NCI-H2081 (cell line): ENCODE results near the gene CHMP4A.
"Not testable (repeated sequence)": the region's sequence is repeated elsewhere in the genome, so short reads cannot be mapped to it uniquely, and the experiment has no call there.

Source experiments
- DNase-seq, 2 experiments: peaks; one replicate each; lab custom pipeline; 2025; lab: John Stamatoyannopoulos, UW

The CHMP4A gene

DNA sequence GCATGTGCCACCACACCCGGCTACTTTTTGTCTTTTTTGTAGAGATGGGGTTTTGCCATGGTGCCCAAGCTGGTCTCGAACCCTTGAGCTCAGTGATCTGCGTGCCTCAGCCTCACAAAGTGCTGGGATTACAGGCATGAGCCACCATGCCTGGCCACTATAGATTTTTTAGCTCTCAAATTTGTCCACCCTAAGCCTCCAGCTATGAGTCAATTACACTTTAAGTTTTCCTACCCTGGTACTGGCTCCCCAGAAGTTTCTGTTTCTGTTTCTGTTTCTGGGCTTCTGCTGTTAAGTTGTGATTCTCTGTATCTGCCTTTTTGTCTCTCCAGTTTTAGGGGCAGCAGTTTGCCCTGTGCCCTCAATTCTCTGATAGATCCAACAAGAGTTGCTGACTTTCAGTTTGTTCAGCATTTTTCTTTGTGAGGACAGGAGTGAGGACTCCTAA, 33.5 kb upstream of the CHMP4A start:
- no peak for DNase-seq

DNA sequence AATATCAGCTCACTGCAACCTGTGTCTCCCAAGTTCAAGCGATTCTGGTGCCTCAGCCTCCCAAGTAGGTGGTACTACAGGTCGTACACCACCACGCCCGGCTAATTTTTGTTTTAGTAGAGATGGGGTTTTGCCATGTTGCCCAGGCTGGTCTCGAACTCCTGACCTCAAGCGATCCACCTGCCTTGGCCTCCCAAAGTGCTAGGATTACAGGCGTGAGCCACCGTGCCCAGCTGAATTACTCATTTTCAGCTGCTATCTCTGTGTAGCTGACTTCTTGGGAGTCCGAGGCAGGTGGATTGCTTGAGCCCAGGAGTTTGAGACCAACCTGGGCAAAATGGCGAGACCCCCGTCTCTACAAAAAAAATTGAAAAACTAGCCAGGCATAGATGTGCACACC, 32.1 kb upstream of the CHMP4A start:
- DNase-seq = not testable (repeated sequence)

- no peak for DNase-seq
Observed at GRCh38 chr14:24243336-24243836, 30.1 kb upstream of the CHMP4A start.

DNA sequence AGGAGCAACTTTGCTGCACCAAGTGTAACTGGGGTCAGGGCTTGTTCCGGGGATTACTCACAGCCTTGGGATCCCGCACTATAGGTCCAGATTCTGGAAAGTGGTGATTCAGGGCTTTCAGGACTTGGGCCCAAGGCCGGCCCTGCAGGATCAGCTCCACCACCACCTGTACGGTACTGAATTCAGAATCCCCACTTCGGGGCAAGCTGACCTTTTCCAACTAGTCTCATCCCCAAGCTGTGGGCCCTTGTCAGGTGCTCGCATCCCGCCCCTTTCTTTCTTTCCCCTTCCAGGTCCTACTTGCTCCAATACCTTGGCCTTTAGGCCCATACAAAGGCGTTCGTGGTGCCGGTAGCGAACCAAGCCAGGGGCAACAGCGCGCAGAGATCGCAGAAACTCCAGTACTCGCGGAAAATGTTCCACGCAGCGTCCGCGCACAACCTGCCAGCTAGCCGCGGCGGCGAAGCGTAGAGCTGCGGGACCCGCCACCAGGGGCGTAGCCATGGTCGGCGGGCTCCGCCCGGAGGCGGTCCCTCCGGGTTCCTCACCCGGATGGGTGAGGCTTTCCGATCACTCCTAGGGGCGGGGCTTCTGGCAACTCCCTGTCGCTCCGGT, 28.6 kb upstream of the CHMP4A start:
- peak; percentile 91 to 92 for DNase-seq

- DNase-seq = no peak
Observed at GRCh38 chr14:24240110-24240918, 27.0 kb upstream of the CHMP4A start.

DNA sequence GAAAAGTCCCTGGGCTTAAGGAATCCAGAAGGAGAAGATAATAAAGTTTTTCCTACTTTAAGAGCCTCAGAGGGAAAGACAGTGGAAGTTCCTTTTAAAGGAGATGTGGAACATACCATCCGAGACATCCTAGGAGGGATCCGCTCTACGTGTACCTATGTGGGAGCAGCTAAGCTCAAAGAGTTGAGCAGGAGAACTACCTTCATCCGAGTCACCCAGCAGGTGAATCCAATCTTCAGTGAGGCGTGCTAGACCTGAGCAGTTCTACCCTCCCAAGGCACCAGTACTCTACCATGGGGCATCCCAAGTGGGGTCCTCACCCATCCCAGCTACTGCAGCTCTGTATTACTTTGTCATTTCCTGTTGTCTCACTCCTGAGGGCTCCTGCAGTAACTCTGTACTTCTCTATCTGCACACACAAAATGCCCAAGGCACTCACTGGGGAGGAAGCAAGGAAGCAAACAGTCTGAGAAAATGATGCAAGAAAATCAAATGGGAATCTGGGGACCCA, 25.3 kb upstream of the CHMP4A start:
- no peak for DNase-seq

DNA sequence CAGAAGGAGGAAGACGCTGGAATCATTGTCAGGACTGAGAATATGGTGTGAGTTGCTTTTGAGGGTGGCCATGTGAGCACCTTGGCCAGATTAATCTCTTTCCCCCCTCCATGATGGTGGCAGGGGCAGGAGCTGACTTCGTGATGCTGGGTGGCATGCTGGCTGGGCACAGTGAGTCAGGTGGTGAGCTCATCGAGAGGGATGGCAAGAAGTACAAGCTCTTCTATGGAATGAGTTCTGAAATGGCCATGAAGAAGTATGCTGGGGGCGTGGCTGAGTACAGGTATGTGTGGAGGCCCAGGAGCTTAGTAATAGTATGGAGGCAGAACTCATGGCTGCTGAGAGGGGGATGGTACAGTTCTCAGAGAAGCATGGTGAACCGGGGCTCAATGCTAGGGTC, 24.8 kb upstream of the CHMP4A start:
- DNase-seq = no peak

GRCh38 chr14:24237463-24237955, 24.2 kb upstream of the CHMP4A start:
- no peak for DNase-seq

GRCh38 chr14:24236689-24237462, 23.6 kb upstream of the CHMP4A start:
- no peak for DNase-seq

GRCh38 chr14:24235804-24236688, 22.8 kb upstream of the CHMP4A start:
- no peak for DNase-seq

- no peak for DNase-seq
Observed at GRCh38 chr14:24234095-24235005, 21.1 kb upstream of the CHMP4A start.

- no peak for DNase-seq
Observed at GRCh38 chr14:24233538-24233866, 20.2 kb upstream of the CHMP4A start.

DNA sequence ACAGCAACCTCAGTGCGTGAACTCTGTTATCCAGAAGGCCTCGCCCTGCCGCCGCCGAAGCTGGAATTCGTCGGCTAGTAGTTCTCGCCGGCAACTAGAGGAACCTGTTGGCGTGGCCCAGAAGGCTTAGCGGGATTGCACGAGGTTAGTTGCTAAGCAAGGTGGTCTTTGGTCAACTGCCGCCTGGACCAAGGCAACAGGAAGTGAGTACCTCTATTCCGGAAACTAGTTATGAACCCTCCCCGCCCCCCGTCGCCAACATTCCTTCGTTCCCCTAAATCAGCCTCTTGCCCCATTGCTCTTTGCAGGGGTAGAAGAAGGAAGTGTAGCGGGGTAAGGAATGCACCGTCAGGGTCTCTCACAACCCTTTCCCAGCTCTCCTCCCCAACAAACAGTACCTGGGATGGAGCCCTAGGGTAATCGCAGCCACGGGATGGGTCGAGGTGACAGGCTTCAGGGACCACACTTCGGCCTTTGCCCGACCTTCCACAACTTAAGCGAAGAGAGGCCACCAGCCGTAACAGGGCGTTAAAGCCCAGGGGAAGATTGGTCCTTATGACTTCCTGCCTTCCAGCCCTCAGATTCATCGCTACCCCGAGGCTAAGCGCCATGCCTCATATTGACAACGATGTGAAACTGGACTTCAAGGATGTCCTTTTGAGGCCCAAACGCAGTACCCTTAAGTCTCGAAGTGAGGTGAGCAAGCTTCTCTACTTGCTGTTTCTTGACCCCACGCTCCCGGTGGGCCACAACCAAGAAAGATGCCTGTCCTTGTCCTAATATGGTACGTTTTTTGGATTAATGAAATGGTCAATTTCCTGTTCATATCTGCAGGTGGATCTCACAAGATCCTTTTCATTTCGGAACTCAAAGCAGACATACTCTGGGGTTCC, 19.6 kb upstream of the CHMP4A start, which contains the start of gene GMPR2:
Gene GMPR2 (plus strand): TSS at position 285 of the 893 bp plus-strand sequence. CDS start 325 bp downstream, at position 610.
- DNase-seq = no peak

GRCh38 chr14:24232121-24232644, 18.9 kb upstream of the CHMP4A start, which contains the start of gene NEDD8:
Gene NEDD8, minus strand, starts transcription at chr14:24232367. Its CDS starts 100 bp downstream, at chr14:24232267.
- DNase-seq = peak; percentile 79 to 87

- no peak for DNase-seq
Observed at GRCh38 chr14:24231263-24232120, 18.2 kb upstream of the CHMP4A start.

- DNase-seq = no peak
Observed at GRCh38 chr14:24228902-24229301, 15.6 kb upstream of the CHMP4A start.

DNA sequence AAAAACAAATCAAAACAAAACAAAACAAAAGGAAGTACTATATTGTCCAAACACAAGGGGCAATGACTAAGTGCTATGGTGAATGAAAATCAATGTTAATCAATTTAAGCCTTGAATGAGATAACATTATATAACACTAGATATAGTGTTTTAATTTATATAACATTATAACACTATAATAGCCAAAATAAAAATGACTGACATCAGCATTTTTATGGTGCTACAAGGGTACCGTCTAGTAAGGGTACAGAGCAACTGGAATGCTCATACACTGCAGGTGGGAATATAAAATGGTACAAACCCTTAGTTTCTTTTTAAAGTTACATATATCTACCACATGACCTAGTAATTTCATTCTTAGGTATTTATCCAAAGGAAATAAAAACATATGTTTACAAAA, 13.2 kb upstream of the CHMP4A start:
- DNase-seq = no peak

DNA sequence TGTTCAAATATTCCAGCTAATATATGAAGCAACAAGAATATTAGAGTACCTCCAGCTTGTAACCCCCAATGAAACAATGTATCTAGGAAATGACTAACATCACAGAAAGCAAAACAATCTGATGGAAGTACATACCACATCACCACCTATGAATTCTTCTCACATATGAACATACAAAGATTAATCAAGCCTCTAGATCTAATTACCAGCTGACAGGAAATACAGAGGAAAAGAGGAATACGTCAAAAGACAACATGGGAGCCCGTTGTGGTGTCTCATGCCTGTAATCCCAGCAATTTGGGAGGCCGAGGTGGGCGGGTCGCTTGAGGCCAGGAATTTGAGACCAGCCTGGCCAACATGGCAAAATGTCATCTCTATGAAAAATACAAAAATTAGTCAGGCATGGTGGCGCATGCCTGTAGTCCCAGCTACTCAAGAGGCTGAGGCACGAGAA, 11.4 kb upstream of the CHMP4A start:
- DNase-seq = no peak
